NCI-H2107 (cell line): ENCODE data around the gene EXOC3L4.

Experiments
- DNase-seq: peaks from one replicate; lab custom pipeline; 2025; lab: John Stamatoyannopoulos, UW

EXOC3L4 gene

DNA sequence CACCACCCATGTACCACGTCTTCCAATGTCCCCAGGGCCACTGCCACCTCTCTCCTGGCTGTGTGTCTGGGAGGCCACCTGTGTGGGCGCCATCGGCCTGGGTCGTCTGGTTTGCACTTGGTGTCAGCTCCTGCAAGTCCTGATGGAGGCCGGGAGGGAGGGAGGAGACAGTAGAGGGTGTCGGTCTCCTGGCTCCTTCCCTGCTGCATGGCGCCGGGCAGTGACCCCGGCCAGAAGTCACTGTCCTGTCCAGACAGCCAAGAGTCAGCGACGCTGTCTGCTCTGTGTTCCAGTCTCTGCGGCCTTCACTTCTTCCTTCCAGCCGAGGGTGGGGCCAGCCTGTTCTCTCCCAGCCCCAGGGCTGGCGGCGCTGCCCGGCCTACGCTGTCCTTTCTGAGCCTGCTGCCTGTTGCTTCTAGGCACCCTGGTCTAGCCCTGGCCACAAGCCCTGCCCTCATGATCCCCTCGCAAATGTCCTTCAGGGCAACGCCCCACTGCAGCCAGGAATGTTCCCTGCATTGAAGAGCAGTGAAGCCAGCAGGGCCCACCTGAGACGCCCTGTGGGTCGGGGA, 23.5 kb upstream of the EXOC3L4 start:
- DNase-seq: no peak

DNA sequence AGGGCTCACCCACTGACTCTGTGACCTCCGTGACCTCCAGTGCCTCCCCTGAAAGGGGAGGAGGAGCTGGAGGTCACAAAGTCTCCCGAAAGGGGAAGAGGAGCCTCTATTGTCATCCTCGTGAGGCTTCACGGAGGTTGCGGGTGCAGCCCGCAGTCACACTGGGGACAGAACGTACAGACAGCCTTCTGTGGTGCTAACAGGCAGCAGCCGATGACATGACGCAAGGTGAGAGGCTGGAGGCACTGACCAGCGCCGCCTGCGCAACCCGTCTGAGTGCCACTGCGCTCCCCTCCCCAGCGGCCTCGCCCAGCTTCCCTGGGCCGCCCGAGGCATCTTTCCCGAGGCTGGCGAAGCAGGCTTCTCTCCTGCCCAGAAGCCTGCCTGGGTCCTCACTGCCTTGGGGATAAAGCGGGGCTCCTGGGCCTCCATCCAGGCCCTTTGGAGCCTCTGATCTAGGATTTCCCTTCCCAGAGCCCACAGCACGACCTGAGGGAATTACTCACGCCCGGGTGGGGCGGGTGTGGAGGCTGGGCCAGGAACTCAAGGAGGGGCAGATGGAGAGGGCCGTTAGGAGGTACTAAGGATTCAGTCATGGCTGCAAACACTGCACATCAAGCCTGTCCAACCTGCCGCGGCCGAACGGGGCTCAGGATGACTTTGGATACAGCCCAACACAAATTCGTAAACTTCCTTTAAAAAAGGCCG, 22.8 kb upstream of the EXOC3L4 start:
- no peak for DNase-seq

DNA sequence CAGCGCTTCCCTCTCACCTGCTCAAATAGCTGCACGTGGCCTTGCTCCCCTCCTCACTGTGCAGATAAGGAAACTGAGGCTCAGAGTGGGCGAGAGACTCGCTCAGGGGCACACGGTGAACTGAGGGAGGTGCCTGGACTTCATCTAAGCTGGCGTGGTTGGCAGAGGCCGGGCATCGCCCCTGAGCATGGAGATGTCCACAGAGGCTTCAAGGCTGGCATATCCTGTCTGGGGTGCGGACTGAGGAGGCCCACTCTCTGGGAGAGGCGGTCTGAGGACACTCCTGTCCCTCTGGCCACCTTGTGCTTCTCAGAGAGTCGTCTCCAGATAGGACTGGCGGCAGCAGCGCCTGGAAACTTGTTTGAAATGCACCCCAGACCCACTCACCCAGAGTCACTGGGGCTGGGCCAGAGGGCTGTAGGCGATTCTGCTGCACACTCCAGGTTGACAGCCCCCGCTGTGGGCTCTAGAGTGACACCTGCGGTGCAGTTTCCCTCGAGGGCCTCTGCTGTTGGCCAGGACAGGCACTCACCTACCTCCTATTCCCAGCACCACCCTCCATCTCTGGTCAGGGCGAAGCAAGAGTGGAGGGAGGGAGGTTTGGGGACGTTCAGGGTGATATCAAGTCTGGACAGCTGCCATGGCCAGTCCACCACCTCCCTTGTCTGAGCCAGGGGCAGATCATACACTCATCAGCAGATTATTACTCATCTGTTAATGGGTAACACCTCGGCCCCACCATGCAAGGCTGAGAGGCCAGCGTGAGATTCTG, 21.7 kb upstream of the EXOC3L4 start:
- no peak for DNase-seq

DNA sequence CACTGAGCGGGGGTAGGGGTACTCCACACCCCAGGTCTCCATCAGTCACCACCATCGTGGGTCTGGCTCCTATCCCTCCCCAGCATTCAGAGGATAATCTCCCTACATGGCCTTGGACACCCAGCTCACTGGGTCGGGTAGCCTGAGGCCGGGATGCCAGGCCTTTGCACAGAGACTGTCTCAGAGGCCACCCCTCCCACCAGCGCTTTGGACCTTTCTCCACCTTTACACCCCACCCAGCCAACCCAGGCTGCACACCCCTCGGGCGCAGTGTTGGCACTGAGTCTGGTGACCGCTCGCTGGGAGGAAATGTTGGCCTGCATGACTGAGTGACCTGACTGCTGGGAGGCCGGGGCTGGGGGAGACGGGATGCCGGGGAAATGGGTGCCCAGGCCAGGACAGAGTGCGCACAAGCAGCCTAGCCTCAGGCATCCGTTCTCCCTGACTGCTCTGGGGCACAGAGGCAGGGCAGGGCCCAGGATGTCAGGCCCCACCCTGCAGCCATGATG, 21.1 kb upstream of the EXOC3L4 start:
- DNase-seq: no peak

DNA sequence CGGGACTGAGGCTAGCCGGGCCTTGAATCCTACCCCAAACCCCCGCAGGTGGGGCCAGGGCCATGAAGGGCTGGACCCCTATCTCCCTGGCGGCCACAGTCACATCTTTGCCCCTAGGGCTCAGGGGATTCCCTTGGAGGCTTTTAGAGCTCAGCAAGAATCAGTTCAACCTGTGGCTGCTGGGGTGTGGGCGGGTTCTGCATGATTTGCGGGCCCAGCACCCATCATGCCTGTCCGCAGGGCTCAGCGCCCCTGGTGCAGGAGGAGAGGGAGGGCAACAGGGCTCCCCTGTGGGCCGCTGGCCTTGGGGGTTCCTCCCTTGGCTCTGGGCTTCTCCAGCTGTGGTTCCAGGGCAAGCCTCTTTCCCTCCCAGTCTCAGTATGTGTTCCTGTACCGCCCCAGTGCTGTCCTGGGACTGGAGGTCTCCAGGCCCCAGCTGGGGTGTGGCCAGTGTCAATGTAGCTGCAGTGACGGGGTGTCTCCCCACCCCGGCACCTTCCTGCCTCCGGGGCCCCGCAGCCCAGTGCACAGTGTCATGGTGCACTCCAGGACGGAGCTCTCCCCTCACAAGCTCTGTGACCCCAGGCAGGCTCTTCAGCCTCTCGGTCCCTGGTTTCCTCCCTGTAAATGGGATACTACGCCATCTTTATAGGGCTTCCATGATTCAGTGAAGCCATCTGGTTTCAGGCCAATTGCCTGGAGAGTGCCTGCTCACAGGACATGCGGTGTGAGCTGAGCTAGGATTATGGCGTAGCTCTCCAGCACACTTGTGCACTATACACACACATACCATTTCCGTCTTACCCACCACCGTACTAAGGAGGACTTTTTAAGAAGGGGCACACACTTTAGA, 20.4 kb upstream of the EXOC3L4 start:
- DNase-seq: no peak

DNA sequence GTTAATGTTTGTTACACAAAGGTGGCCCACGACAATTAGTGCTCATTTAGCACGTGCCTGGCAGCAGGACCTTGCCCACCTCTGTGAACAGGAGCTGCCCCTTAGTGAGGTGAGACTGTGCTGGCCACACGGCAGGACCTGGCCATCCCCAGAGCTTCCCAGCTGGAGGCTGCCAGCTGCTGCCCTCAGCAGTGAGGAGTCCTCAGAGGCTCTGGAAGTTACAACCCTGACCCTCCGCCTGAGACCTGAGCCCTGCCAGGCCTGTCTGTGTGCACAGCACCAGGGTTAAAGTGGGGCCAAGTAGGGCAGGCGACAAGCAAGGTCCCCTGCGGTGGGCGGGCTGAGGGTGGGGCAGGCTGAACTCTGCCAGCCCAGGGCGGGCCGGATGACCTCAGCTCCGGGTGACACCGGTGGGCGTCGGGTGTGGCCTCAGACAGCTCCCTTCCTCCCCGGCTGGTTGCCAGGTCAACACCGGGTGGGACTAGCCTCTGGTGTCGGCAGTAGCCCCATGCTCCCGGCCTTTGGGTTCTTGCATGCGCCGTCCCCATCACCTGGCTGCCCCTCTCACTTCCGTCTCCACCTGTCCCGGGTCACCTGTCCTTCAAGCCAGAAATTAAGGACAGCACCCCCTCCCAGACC, 19.7 kb upstream of the EXOC3L4 start:
- DNase-seq: no peak

DNA sequence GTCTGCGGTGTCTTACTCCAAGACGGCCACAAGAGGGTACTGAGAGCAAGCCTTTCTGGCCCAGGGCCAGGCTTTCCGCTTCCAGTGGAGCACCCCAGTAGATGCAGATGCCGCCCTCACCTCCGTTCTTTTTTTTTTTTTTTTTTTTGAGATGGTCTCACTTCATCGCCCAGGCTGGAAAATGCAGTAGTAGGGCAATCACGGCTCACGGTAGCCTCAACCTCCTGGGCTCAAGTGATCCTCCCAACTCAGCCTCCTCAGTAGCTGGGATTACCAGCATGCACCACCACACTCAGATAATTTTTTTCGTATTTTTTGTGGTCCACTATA, 16.1 kb upstream of the EXOC3L4 start:
- DNase-seq: peak; percentile 95

DNA sequence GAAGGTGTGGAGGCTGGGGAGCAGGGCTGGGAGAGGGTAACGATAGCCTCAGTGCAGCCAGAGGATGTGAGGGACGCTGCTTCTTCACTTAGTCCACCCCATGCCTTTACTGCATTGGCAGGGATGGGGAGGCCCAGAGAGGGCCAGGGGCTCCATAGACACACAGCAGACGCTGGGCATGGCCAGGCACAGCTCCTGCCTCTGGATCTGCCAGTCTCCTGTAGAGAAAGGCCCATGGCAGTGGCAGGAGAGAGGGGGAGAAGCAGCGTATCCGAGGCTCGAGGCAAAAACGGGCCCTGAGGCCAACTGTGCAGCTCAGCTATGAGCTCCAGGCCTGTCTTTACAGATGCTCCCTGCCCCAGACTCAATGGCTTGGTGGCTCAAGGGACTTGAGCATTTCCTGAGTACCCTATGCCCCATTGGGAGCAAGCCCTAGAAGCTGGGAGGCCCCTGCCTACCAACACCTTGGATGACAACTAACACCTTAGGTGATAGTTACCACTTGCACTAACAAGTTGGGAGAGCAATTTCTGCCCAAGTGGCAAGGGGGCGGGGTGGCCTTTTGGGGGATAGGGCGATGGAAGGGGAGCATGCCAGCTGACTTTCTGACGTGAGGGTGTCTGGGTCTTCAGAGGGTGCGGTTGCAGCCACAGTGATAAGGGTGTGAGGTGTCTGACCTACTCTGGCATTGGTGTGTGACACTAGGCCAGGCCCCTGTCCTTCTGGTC, 15.5 kb upstream of the EXOC3L4 start:
- DNase-seq: no peak

DNA sequence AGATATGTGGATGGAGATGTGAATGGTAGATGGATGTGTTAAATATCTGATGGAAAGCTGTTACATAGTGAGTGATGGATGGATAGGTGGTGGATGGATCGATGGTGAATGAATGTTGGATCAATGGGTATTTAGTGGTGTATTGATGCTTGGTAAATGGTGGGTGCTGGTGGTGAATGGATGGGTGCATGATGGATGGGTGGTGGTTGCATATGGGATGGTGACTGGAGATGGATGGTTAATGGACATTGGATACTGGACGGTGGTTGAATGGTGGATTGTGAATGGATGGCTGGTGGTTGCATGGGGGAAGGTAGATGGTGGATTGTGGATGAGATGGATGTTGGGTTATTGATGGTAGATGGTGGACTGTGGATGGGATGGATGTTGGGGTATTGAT, 12.6 kb upstream of the EXOC3L4 start:
- DNase-seq: no peak

DNA sequence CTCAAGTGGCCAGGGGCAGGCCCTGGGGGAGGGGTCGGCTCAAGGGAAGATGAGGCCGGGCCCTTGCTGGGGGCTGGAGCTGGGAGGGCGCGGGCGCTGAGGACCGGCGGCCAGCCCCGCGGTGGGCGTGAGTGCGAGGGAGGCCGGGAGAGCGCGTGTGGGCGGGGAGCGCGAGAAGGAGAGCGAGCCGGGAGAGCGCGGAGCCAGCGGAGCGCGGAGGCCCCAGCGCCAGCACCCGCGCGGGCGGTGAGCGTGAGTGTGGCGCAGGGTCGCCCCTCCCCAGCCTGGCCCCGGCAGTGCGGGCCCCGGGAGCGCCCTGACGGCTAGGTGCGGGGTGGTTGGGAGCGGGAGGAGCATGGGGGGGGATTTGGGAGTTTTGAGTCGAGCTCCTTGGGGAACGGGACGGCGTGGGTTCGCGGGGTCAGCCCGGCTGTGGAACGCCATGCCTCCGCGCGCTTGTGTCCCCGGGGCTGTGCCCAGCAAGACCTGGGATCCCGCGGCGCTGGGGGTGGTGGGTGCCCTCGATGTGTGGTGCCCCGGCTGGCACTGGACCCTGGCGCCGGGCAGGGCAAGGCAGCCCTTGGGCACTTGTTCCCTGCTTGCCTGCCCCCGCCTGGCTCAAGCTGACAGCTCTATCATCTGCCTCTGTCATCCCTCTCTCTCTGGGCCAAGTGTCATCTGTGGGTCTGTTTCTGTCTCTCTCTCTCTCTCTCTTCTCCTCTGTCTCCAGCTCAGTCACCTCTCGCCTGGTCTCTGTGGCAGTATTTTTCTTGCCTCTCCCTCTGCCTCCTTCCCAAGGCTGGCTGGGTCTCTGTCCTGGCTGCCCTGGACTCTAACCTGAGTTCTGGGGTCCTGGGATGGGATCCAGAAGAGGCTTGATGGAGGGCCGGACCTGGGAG, 10.3 kb upstream of the EXOC3L4 start, which contains the start of gene LBHD2:
Gene LBHD2, plus strand, starts transcription at position 190 of the 899 bp plus-strand sequence. CDS start 1,803 bp downstream, outside the sequence.
- no peak for DNase-seq

DNA sequence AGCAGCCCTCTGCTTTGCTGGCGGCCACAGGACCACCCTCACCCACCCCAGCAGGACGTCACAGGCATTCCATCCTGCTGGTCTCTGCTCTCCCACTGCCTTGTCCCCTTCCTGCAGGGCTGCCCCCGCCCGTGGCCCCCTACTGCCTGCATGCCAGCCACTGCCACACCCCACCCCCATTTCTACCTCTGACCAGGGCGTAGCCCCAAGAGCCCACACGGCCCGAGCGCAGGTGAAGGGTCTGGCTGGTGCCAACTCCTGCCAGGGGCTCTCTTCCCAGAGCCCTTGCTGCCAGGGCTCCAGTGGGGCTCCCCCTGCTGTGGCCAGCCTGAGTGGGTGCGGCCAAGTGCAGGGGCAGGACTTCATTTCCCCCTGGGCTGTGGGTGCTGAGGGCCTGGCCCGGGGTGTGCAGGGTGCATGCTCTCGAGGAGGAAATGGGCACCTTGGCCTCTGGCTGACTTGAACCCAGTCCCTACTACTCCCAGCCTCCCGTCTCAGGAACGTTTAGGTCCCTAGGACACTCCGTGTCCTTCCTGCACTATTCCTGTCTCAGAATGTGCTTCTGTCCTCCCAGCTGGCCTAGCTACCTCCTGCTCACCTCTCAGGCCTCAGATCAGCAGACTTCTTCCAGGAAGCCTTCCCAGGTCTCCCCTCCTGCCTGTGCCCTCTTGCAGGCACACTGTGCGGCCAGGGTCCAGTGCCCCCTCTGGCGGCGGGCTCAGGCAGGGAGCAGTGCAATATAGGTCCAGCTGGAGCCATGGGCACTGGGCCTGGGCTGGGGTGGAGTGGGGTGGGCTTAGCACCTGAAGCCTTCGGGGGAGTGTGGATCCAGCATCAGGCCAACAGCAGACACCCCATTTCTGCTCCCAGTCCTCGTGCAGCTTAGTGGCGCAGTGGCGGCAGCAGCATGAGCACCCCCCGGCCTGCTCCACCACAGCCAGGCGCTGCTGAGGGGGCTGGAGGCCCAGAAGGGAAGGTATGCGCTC, 9.1 kb upstream of the EXOC3L4 start:
- no peak for DNase-seq

DNA sequence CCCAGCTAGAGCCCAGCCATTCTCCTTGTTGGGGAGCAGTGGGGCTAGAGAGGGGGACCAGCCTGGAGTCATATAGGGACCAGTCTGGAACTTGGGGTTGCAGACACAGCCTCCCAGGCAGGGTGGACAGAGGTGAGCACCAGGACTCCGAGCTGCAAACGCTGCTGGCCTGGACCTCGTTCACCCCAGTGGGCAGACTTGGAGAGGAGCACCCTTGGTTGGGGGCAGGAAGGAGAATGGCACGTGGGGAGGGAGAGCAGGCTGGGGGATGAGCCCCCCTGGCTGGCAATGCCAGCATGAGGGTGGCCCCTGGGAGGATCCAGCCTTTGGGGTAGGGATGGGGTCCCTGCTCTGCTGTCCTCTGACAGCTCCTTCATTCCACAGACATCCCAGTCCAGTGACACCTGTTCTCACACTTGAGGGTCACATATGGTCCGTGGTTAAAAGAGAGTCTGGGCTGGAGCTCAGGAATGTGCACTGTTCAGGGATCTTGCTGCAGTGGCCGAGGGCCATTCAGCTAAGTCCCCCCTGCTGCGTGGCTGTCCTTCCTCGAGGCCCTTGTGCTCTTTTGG, 7.7 kb upstream of the EXOC3L4 start:
- DNase-seq: no peak

DNA sequence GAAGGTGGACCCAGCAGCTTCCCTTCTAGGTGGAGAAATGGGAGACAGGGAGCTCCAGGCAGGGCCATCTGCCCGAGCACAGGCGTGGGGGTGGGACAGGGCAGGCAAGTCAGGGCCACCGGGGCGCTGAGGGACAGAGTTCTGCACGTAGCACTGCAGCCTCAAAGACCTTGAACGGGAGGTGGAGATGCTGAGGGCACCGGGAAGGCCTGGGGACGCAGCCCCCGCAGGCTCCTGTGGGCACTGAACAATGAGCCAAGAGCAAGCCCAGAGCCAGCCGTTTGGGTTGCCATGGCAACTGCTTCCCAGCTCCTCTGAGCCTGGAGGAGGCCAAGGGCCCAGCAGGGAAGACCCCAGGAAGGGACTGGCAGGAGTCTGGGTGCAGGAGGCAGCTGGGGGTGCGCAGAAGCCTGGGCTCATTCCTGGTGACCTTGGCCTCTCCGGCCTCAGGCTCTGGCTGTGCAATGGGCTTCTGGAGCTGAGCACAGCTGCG, 7.1 kb upstream of the EXOC3L4 start:
- DNase-seq: no peak

DNA sequence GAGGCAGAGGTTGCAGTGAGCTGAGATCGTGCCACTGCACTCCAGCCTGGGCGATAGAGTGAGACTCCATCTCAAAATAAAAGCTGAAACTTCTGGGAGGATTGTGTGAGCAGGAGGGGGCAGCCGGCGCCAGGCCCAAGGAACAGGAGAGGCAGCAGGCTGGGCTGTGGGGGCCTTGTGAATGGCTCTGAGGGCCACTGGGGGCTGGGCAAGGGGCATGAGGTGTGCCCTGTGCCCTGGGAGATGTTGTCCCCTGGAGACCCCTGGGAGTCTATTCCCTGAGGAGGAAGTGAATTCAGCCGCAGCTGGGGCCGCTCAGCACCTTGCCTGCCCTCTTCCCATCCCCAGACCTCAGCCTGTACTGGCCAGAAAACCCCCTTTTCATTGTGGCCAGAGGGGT, 5.6 kb upstream of the EXOC3L4 start:
- DNase-seq: no peak

DNA sequence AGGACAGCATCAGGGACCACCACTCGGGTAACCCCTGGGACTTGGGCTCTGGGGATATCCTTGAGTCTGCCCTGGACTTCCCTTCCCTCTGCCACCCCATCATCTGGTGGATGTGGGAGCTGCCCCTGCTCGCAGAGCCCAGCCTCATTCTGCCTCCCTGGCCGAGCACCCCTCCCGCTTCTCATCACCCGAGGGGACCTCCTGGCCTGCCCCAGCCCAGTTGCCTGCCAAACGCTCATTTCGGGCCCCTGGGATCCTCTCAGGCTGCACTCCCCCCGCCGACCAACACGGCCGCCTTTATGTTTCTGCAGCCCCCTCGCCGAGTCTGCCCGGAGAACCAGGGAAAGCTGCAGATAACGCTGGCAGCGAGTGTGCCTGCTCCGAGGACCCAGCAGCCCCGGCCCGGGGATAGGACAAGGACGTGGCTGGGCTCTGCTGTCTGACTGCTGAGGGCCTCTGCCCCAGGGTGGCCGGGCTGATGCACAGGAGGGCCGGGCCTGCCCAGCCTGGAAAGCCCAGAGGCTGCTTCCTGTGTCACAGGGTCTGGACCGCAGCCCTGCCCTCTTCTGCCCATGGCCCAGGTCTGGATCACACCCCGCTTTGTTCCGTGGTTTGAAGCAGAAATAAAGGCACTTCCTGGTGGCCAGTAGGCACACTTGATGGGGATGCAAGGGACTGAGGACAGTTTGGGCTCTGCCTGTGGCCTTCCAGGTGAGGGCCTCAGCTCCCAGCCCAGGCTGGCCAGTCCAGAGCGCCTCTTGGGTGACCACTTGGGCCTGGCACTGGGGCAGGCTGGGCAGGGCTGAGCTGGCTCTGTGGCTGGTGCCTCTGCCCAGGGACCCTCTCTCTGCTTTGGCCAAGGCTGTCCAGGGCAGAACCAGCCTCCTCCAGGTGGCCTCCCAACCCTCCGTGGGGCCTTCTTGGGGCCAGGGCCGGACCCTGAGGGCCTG, 4.9 kb upstream of the EXOC3L4 start:
- no peak for DNase-seq

DNA sequence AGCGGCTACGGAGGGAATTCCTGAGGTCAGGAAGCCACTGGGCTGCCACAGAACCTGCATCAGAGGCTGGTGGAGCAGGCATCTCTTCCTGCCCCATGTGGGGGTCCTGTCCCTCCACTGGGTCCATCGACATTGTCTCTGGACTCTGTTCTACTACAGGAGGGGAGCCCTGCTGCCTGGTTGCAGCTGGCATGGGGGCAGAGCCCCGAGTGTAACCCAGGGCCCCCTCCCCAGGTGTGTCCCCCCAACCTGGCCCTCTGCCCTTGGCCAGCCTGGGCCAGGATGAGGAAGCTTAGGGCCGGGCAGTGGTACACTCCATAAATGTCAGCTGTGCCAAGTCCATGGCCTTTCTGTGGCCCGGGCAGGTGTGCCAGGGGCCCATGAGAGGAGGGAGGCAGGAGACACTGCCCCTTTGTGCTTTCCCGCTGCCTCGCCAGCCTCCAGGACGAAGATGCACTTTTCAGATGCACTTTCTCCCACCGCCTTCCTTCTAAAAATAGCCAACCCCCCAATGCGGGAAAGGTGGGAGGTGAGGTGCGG, 4.0 kb upstream of the EXOC3L4 start:
- no peak for DNase-seq
